Measurements from ENCODE around the gene TANC1.

DNA sequence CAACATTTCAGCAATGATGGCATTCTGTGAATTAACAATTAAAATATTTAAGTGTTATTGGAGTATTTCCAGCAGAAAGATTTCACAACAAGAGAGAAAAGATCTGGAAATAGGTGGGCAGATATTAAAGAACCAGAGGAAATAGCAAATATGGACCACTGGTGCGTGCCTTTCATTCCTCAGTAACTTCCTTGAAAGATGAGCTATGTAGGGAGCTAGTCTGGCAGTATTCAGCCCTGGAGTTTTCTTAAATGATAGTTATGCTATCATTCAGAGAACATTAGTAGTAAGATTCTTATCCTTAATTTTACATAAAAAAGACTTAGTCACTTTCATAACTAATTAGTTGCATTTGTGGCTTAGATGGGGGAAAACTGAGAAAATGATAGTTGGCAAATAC is 41.5 kb downstream of the TANC1 start:
- no peak for TF ChIP-seq POLR2A (IDR thresholded peaks at IDR 0.05; ENCODE audit: low read length)
- TF ChIP-seq GATA1 (IDR thresholded peaks at IDR 0.05; ENCODE audit: low read depth, low read length), result no peak

Data from erythroblast (primary cell).